WTC11 (cell line): ENCODE measurements around the gene SPTLC1.

ENCODE experiments used
- ARID4B ChIP-seq: sonication (generic); formaldehyde crosslinking; IDR thresholded peaks from 2 replicates; pipeline ENCODE4 v1.8.0; 2023; ENCODE audit warnings: missing genetic modification reagents, mild to moderate bottlenecking, borderline replicate concordance
- ATF6 ChIP-seq: sonication (generic); formaldehyde crosslinking; IDR thresholded peaks from 2 replicates; pipeline ENCODE4 v1.8.1; 2023; ENCODE audit warnings: mild to moderate bottlenecking, missing genetic modification reagents
- CTCF ChIP-seq: fragments of 200-600 bp; IDR thresholded peaks from 2 replicates; pipeline ENCODE4 v1.8.0; 2022; ENCODE audit warnings: antibody characterized with exemption
- FOXJ3 ChIP-seq: sonication (generic); formaldehyde crosslinking; IDR thresholded peaks from 2 replicates; pipeline ENCODE4 v1.9.0; 2021; ENCODE audit warnings: missing genetic modification reagents, mild to moderate bottlenecking, borderline replicate concordance
- MAX ChIP-seq: sonication (generic); formaldehyde crosslinking; IDR thresholded peaks from 2 replicates; pipeline ENCODE4 v1.8.0; 2022; ENCODE audit warnings: mild to moderate bottlenecking, missing genetic modification reagents
- NFE2L1 ChIP-seq: sonication (generic); formaldehyde crosslinking; IDR thresholded peaks from 2 replicates; pipeline ENCODE4 v1.8.1; 2023; ENCODE audit warnings: missing genetic modification reagents
- PREB ChIP-seq: sonication (generic); formaldehyde crosslinking; IDR thresholded peaks from 2 replicates; pipeline ENCODE4 v1.8.1; 2022; ENCODE audit warnings: mild to moderate bottlenecking, missing genetic modification reagents, moderate library complexity, borderline replicate concordance
- TEAD4 ChIP-seq: sonication (generic); formaldehyde crosslinking; IDR thresholded peaks from 2 replicates; pipeline ENCODE4 v1.8.0; 2022; ENCODE audit warnings: mild to moderate bottlenecking, missing genetic modification reagents
- TP53 ChIP-seq: sonication (generic); formaldehyde crosslinking; IDR thresholded peaks from 2 replicates; pipeline ENCODE4 v1.8.1; 2023; ENCODE audit warnings: mild to moderate bottlenecking, missing genetic modification reagents
- ZBTB21 ChIP-seq: sonication (generic); formaldehyde crosslinking; IDR thresholded peaks from 2 replicates; pipeline ENCODE4 v1.8.1; 2023; ENCODE audit warnings: mild to moderate bottlenecking, missing genetic modification reagents, borderline replicate concordance

- no peak for TF ChIP-seq TP53 (CRISPR knock-in tag)
- no peak for TF ChIP-seq PREB
- no peak for TF ChIP-seq MAX (CRISPR knock-in tag)
- TF ChIP-seq CTCF, result no peak
- no peak for TF ChIP-seq NFE2L1 (CRISPR knock-in tag)
- TF ChIP-seq ATF6, result no peak
- no peak for TF ChIP-seq TEAD4
- no peak for TF ChIP-seq ARID4B
- TF ChIP-seq ZBTB21 (CRISPR knock-in tag), result no peak
- TF ChIP-seq FOXJ3 (CRISPR knock-in tag), result no peak
Observed at GRCh38 chr9:92035146-92035545, 80.1 kb downstream of the SPTLC1 start.
